HEK293 (cell line): ENCODE data around the gene TRAF2.

ENCODE experiments used
- CTCF ChIA-PET: fragments of 350-600 bp; formaldehyde crosslinking; extraction: SDS; loops from one replicate; lab custom pipeline; 2021; ENCODE audit warnings: antibody characterized with exemption; lab: Yijun Ruan, JAX
- POLR2A ChIA-PET: fragments of 300-600 bp; formaldehyde crosslinking; extraction: SDS; loops from one replicate; lab custom pipeline; 2020; ENCODE audit warnings: antibody characterized with exemption, inconsistent platforms; lab: Yijun Ruan, JAX
- H3K27ac ChIP-seq: fragments of 200-500 bp; sonication (Bioruptor generic); 2 replicates; pipeline ENCODE4 v1.5.1; 2014; ENCODE audit warnings: low read depth, low read length, control low read depth, inconsistent platforms; ENCODE audit errors: extremely low read depth
- H3K36me3 ChIP-seq, 2 experiments: fragments of 200-500 bp in 1 of 2; sonication (Bioruptor generic) in 1 of 2; 1 replicate in 1 of 2; 2 replicates in 1 of 2; pipeline ENCODE4 v1.5.1; 2014 to 2017; ENCODE audit warnings: inconsistent platforms in 2 of 2, low read length in 2 of 2; ENCODE audit not compliant: control insufficient read depth in 2 of 2, insufficient read depth in 1 of 2
- H3K4me1 ChIP-seq: fragments of 200-500 bp; sonication (Bioruptor generic); 2 replicates; pipeline ENCODE4 v1.5.1; 2014; ENCODE audit warnings: mild to moderate bottlenecking, low read length, inconsistent platforms; ENCODE audit not compliant: control insufficient read depth, insufficient read depth
- H3K4me3 ChIP-seq: 2 replicates; pipeline ENCODE4 v1.5.1; 2011; ENCODE audit warnings: low read depth, mild to moderate bottlenecking, control low read depth, low read length, moderate library complexity
- H3K9me3 ChIP-seq: fragments of 200-500 bp; sonication (Bioruptor generic); 2 replicates; pipeline ENCODE4 v1.5.1; 2014; ENCODE audit warnings: low read depth, low read length, inconsistent platforms; ENCODE audit not compliant: control insufficient read depth, insufficient read depth
- GLIS2 ChIP-seq: fragments of 450-650 bp; formaldehyde crosslinking; IDR thresholded peaks from 2 replicates; pipeline ENCODE4 v1.5.1; 2016; ENCODE audit warnings: missing biosample characterization, missing genetic modification characterization
- KLF1 ChIP-seq: fragments of 450-650 bp; formaldehyde crosslinking; IDR thresholded peaks from 2 replicates; pipeline ENCODE4 v1.5.1; 2016; ENCODE audit warnings: missing biosample characterization, missing genetic modification characterization
- SCRT2 ChIP-seq: fragments of 450-650 bp; formaldehyde crosslinking; IDR thresholded peaks from 2 replicates; pipeline ENCODE4 v1.5.1; 2016; ENCODE audit warnings: missing biosample characterization, missing genetic modification characterization
- SP7 ChIP-seq: fragments of 450-650 bp; formaldehyde crosslinking; IDR thresholded peaks from 2 replicates; pipeline ENCODE4 v1.5.1; 2016; ENCODE audit warnings: missing biosample characterization, missing genetic modification characterization
- ZIC2 ChIP-seq: fragments of 450-650 bp; formaldehyde crosslinking; IDR thresholded peaks from 2 replicates; pipeline ENCODE4 v1.5.1; 2016; ENCODE audit warnings: missing biosample characterization, missing genetic modification characterization
- ZNF114 ChIP-seq: fragments of 450-650 bp; formaldehyde crosslinking; IDR thresholded peaks from 2 replicates; pipeline ENCODE4 v1.5.0; 2017; ENCODE audit warnings: missing biosample characterization, missing genetic modification characterization
- ZNF2 ChIP-seq: fragments of 450-650 bp; formaldehyde crosslinking; IDR thresholded peaks from 2 replicates; pipeline ENCODE4 v1.5.1; 2016; ENCODE audit warnings: missing biosample characterization, missing genetic modification characterization
- ZNF302 ChIP-seq: fragments of 450-650 bp; formaldehyde crosslinking; IDR thresholded peaks from 2 replicates; pipeline ENCODE4 v1.5.1; 2016; ENCODE audit warnings: missing biosample characterization, missing genetic modification characterization, low read depth
- ZNF549 ChIP-seq: fragments of 450-650 bp; IDR thresholded peaks from 2 replicates; pipeline ENCODE4 v1.5.1; 2018; ENCODE audit warnings: missing biosample characterization, missing genetic modification characterization, mild to moderate bottlenecking, inconsistent platforms, moderate library complexity
- ZNF585B ChIP-seq: fragments of 450-650 bp; formaldehyde crosslinking; IDR thresholded peaks from 2 replicates; pipeline ENCODE4 v1.5.1; 2016; ENCODE audit warnings: missing biosample characterization, missing genetic modification characterization
- ZNF664 ChIP-seq: fragments of 450-650 bp; formaldehyde crosslinking; IDR thresholded peaks from 2 replicates; pipeline ENCODE4 v1.5.1; 2016; ENCODE audit warnings: missing biosample characterization, missing genetic modification characterization
- ZSCAN23 ChIP-seq: fragments of 450-650 bp; formaldehyde crosslinking; IDR thresholded peaks from 2 replicates; pipeline ENCODE4 v1.5.1; 2016; ENCODE audit warnings: missing biosample characterization, missing genetic modification characterization
- TF ChIP-seq, protein P1 (sequence below): fragments of 450-650 bp; formaldehyde crosslinking; IDR thresholded peaks from 2 replicates; pipeline ENCODE4 v1.5.1; 2017; ENCODE audit warnings: missing biosample characterization, missing genetic modification characterization
- TF ChIP-seq, protein P2 (sequence below): IDR thresholded peaks from 2 replicates; pipeline ENCODE4 v1.6.1; 2011; ENCODE audit warnings: mild to moderate bottlenecking, low read depth, low read length, borderline replicate concordance

Gene TRAF2

DNA sequence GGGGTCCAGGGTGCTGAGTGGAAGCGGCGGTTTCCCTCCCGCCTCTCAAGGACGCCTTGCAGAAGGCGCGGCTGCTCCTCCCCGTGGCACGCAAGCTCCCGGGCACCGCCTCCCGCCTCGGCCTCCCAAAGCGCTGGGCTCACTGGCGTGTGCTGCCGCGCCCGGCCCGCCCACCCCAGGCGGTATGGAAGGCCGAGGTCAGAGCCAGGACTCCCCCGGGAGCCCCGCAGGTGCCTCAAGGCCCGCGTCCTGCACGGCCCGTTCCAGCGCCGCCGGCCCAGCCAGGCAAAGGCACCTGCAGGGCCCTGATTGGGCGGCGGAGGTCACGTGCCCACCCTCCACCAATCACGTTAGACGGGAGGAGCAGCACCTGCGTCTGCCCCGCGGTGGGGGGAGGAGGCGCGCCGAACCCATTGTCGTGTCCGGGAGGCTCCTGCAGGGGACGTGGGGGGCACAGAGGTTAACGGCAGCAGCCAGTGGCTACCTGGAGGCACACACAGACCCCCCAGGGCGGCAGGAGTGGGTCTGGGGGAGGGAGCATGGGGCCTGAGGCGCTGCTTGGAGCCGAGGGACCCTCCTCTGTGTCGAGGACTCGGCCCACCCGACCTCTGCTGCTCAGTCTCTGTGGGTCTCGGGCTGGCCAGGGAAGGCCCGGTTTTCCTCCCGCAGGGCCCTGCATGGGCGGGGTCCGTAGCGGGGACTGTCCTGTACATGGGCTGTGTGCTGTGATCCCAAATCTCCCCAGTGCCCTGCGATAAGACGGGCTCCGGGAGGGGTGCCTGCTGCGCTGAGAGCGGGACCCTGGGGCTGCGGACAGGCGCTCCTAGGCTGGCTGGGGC is 63.7 kb downstream of the TRAF2 start (continued):
- TF ChIP-seq ZNF2 (tag by site-specific recombination): peak; percentile 49

DNA sequence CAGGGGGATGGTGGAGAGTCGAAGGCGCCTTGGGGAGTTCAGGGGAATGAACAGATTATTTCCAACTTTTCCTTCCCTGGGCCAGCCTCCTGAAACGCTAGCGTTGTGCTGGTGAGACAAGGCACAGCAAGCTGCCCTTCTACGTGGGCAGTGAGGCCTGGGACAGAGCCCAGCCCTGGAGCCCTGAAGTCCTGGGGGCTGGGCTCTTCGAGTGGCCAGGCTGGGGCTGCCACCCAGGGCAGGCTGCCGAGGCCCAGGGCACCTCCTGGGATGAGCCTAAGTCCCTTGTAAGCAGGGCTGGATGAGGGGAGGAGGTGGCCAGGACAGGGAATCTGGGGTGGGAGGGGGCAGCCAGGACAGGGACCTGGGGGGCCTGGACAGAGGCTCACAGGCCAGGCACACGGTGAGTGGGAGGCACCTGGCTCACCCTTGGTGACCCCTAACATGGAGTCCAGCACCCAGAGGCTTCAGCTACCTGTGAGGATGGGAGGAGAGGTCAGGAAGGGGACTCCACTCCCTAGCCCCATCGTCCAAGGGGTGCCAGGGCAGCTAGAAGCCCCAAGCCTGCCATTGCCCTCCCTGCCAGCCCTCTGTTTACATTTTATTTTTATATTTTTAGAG is 64.5 kb downstream of the TRAF2 start:
- H3K4me3 ChIP-seq: no peak overlapping the region; the same call in 1 of the 2 replicates
- ChIA-PET POLR2A (interaction anchor here (0.5 to 4.9 kb wide), 5 partner anchors 15 to 136 kb away, joined by 3 to 24 read pairs (median 3); partner anchors contain the start of genes PAXX and SAPCD2), CTCF (interaction anchor here (0.9 to 1.4 kb wide), 3 partner anchors 25 to 84 kb away, joined by 3 to 5 read pairs (median 4); partner anchors contain the start of gene PAXX)
- H3K4me1 ChIP-seq: no peaks in the 10 kb centered on the region; the same call in 1 of the 2 replicates
- H3K9me3 ChIP-seq: no peaks in the 10 kb centered on the region
- TF ChIP-seq, protein P1, sequence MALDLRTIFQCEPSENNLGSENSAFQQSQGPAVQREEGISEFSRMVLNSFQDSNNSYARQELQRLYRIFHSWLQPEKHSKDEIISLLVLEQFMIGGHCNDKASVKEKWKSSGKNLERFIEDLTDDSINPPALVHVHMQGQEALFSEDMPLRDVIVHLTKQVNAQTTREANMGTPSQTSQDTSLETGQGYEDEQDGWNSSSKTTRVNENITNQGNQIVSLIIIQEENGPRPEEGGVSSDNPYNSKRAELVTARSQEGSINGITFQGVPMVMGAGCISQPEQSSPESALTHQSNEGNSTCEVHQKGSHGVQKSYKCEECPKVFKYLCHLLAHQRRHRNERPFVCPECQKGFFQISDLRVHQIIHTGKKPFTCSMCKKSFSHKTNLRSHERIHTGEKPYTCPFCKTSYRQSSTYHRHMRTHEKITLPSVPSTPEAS (tag by site-specific recombination): no peak
- no peak for TF ChIP-seq ZSCAN23
- TF ChIP-seq ZNF302 (tag by site-specific recombination): no peak
- TF ChIP-seq ZNF114 (tag by site-specific recombination): no peak
- TF ChIP-seq ZNF664 (tag by site-specific recombination): no peak
- TF ChIP-seq SP7 (tag by site-specific recombination): no peak
- TF ChIP-seq, protein P2, sequence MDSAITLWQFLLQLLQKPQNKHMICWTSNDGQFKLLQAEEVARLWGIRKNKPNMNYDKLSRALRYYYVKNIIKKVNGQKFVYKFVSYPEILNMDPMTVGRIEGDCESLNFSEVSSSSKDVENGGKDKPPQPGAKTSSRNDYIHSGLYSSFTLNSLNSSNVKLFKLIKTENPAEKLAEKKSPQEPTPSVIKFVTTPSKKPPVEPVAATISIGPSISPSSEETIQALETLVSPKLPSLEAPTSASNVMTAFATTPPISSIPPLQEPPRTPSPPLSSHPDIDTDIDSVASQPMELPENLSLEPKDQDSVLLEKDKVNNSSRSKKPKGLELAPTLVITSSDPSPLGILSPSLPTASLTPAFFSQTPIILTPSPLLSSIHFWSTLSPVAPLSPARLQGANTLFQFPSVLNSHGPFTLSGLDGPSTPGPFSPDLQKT: no peak
- no peaks in the 10 kb centered on the region for H3K36me3 ChIP-seq
- peak overlapping the region; percentile 76; the same call in 1 of the 2 replicates for H3K27ac ChIP-seq

DNA sequence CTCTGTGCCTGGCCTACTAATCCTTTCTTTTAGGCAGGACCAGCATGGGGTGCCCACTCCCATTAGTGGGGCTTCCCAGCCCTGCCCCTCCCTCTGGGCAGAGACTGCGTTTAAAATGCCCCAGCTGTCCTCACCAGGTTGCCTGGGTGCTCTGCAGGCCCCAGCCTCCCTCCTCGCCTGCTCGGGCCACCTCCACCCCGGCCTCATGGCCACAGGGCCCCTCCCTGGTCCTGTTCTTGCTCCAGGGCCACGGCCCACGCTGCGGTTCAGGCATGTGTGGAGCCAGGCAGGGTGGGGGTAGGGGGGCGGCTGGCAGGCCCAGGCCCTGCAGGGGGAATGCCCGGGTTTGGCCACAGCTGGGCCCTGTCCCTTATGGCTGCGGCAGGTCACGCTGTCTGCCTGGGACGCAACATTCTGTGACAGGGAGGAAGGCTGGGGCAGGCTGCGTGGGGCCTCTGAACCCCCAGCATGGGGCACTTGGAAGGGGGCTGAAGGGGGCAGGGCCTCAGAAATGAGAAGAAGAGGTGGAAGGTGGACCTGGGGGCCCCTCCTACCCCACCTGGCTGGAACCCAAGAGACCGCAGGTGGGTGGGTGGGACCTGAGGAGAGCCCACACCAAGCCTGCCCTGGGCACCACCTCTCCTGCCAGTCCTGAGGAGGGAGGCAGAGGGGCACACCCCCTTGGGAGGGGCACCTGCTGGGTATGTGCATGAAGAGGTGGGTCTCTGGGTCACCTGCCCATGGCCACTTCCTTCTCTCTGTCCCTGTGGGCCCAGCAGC is 65.4 kb downstream of the TRAF2 start, which contains the start of gene LCN12:
TSS of gene LCN12 (plus strand) at position 733 of the 780 bp plus-strand sequence. CDS start 55 bp downstream, outside the sequence.
- no peak within 1 kb of the TSS for H3K4me3 ChIP-seq
- POLR2A ChIA-PET: interaction anchor here (1.1 to 4.9 kb wide), 3 partner anchors 14 to 135 kb away, joined by 3 to 24 read pairs (median 3); partner anchors contain the start of gene PAXX
- no peaks in the 10 kb centered on the region; the same call in 1 of the 2 replicates for H3K4me1 ChIP-seq
- CTCF ChIA-PET: interaction anchor here (0.6 to 1.4 kb wide), 4 partner anchors 24 to 386 kb away, joined by 3 to 5 read pairs (median 4); partner anchors contain the start of gene PAXX
- no peaks in the 10 kb centered on the region for H3K9me3 ChIP-seq
- H3K27ac ChIP-seq: no peak within 1 kb of the TSS
- no peaks in the 10 kb centered on the region for H3K36me3 ChIP-seq
- TF ChIP-seq KLF1 (tag by site-specific recombination): peak; percentile 57; the same call in 1 of the 2 replicates
- TF ChIP-seq ZNF585B: no peak
- TF ChIP-seq GLIS2: peak; percentile 63; the same call in 1 of the 2 replicates
- TF ChIP-seq ZIC2 (tag by site-specific recombination): 0 out of 2 replicates have a peak, but pooled peaks have one; percentile 5
- no peak for TF ChIP-seq ZNF549 (tag by site-specific recombination)
- TF ChIP-seq SCRT2 (tag by site-specific recombination): peak; percentile 42
- TF ChIP-seq, all 188 proteins: peak for 4
